Mesothelial cell of epicardium (in vitro differentiated cells): ENCODE data around the gene JMJD7. TPM values are rescaled to one million over a fixed set of nuclear protein-coding genes. Genes with fewer than 3 reads are reported as not detected.

ENCODE experiments used
- DNase-seq, 2 experiments: peaks; one replicate each; pipeline ENCODE4 v3.0.0; 2021; ENCODE audit warnings: low spot score in 2 of 2; ENCODE audit not compliant: unreplicated experiment in 2 of 2
- H3K27ac Mint-ChIP-seq: 2 replicates; pipeline ENCODE4 v1.8.0; 2021; ENCODE audit warnings: mixed read lengths
- H3K27me3 Mint-ChIP-seq: 2 replicates; pipeline ENCODE4 v1.8.0; 2021; ENCODE audit warnings: low read depth, mixed read lengths
- H3K36me3 Mint-ChIP-seq: 2 replicates; pipeline ENCODE4 v1.8.0; 2021; ENCODE audit warnings: mixed read lengths
- H3K4me1 Mint-ChIP-seq: 2 replicates; pipeline ENCODE4 v1.8.0; 2021; ENCODE audit warnings: mixed read lengths
- H3K4me3 Mint-ChIP-seq: 2 replicates; pipeline ENCODE4 v1.8.0; 2021; ENCODE audit warnings: mild to moderate bottlenecking, moderate library complexity, mixed read lengths
- H3K9me3 Mint-ChIP-seq: 2 replicates; pipeline ENCODE4 v1.8.0; 2021; ENCODE audit warnings: mixed read lengths
- total RNA-seq: library from RNA; stranded (reverse); gene quantifications from 3 replicates; pipeline ENCODE4 v1.2.1, GENCODE V29; 2021
- TF ChIP-seq, protein P1 (sequence below): fragments of 200-600 bp; sonication (generic); IDR thresholded peaks from one replicate; pipeline ENCODE4 v1.5.0; 2021; ENCODE audit warnings: antibody characterized with exemption; ENCODE audit not compliant: unreplicated experiment

Gene JMJD7
- total RNA-seq, 1 donor from 2014 or later: 27.6 TPM

DNA sequence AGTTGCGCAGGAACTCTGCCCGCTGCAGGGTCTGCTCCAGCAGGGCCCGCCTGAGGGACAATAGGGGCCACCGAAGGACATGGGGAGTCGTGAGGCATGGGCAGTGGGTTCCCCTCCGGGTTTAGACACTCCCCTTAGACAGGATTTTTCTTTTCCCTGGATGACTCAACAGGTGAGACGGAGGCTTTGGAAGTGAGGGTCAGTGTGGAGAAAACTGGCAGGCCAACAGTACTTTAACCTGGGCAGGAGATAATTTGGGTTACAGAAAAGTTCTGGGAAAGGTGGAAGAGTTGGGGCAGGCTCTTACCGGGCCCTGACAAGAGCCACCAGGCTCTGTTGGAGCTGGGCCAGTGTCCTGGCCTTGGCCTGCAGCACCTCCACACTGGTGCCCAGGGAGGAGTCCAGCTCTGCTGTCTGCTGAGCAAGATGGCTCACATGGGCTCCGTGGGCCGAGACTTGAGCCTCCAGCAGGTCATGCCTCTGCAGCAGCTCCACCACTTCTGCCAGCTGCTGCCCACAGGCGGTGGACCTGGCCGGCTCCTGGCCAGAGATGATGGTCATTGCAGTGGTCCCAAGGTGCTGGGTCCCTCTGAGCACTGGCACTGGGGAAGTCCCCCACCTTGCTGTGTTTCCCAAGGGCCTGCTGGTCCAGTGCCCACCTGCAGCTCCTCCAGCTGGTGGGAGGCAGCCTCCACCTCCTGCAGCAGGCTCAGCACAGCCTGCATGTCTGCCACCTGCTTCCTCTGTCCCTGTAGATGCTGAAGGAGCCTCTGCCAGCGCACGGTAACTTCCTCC is 55.0 kb downstream of the JMJD7 start:
- Mint-ChIP-seq H3K27me3 (peaks cover 24% of the 10 kb centered on the region), H3K36me3 (no peaks in the 10 kb centered on the region), H3K4me1 (peaks cover 10% of the 10 kb centered on the region), H3K27ac (no peak overlapping the region), H3K4me3 (peak overlapping the region; percentile 56), H3K9me3 (no peaks in the 10 kb centered on the region)
- TF ChIP-seq, protein P1, sequence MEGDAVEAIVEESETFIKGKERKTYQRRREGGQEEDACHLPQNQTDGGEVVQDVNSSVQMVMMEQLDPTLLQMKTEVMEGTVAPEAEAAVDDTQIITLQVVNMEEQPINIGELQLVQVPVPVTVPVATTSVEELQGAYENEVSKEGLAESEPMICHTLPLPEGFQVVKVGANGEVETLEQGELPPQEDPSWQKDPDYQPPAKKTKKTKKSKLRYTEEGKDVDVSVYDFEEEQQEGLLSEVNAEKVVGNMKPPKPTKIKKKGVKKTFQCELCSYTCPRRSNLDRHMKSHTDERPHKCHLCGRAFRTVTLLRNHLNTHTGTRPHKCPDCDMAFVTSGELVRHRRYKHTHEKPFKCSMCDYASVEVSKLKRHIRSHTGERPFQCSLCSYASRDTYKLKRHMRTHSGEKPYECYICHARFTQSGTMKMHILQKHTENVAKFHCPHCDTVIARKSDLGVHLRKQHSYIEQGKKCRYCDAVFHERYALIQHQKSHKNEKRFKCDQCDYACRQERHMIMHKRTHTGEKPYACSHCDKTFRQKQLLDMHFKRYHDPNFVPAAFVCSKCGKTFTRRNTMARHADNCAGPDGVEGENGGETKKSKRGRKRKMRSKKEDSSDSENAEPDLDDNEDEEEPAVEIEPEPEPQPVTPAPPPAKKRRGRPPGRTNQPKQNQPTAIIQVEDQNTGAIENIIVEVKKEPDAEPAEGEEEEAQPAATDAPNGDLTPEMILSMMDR: no peak
- no peak for DNase-seq

DNA sequence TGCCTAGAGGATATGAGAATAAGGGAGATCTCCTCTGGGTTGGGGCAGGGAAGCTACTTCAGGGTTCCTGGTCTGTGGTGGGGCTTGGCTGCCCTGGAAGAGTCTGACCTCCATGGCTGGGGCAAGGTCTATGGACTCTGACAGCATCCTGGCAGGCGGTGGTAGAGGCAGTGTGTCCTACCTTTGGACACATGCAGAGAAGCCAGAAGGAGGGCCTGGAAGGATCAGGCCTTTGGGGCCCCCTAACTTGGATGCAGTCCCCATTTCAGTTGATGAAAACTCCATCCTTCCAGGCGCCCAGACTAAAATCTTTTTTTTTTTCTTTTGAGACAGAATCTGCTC is 55.6 kb downstream of the JMJD7 start:
- Mint-ChIP-seq H3K4me1 (peaks cover 10% of the 10 kb centered on the region), H3K36me3 (no peaks in the 10 kb centered on the region), H3K27ac (no peak overlapping the region), H3K4me3 (no peak overlapping the region), H3K27me3 (peaks cover 24% of the 10 kb centered on the region), H3K9me3 (no peaks in the 10 kb centered on the region)
- TF ChIP-seq, protein P1: no peak
- DNase-seq: no peak

DNA sequence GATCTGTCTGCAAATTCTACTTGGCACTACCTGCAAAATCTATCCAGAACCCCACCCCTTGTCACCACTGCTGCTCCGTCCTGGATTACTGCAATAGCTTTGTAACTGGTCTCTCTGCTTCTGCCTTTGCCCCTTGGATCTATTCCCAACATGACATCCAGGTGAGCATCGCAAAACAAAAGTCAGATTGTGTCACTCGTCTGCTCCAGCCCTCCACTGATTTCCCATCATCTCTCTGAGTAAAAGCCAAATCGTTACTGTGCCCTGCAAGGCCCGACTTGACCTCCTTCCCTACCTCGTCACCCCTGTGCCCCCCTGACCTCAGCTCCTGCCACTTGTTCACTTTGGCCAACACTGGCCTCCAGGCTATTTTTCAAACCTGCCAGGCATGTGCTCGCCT is 56.6 kb downstream of the JMJD7 start:
- peaks cover 24% of the 10 kb centered on the region for H3K27me3 Mint-ChIP-seq
- H3K36me3 Mint-ChIP-seq: no peaks in the 10 kb centered on the region
- no peak overlapping the region for H3K27ac Mint-ChIP-seq
- H3K9me3 Mint-ChIP-seq: no peaks in the 10 kb centered on the region
- H3K4me1 Mint-ChIP-seq: peaks cover 10% of the 10 kb centered on the region
- DNase-seq: no peak
- TF ChIP-seq, protein P1: no peak
- H3K4me3 Mint-ChIP-seq: no peak overlapping the region

DNA sequence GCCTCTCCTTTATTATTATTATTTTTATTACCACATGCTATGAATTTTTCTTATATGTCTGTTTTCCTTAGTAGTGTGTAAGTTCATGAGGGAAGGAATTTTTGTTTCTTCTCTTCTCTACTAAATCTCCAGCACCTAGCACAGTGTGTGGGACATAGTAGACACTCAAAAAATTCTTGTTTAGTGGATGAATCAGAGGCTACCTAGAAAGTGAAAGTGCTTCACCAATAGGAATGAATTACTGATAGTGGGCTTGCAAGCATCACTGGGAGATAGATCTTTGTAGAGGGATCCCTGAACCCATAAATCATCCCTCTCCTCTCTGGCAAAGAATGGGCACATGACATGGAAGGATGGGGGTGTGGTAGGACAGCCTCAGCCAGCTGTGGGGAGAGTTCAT is 57.4 kb downstream of the JMJD7 start:
- no peaks in the 10 kb centered on the region for H3K36me3 Mint-ChIP-seq
- peaks cover 10% of the 10 kb centered on the region for H3K4me1 Mint-ChIP-seq
- no peak overlapping the region for H3K4me3 Mint-ChIP-seq
- no peak for DNase-seq
- no peaks in the 10 kb centered on the region for H3K9me3 Mint-ChIP-seq
- TF ChIP-seq, protein P1: no peak
- peaks cover 22% of the 10 kb centered on the region for H3K27me3 Mint-ChIP-seq
- no peak overlapping the region for H3K27ac Mint-ChIP-seq

DNA sequence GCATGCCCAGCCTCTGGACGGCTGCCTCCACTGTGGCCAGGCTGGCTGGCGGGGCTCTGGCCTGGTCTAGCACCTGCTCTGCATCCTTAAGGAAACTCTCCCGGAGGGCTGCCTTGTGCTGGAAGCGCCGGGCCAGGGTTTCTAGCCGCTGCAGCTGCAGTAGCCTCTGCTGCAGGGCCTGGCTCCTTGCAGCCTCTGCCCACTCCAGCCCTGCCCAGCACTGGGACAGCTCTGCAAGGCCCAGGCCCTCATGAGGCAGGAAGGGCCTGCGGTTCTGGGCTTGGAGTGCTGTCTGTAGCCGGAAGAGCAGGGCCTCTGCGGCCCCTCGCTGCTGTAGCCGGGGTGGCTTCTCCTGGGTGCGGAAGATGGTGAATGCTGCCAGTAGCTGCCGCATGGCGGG is 57.9 kb downstream of the JMJD7 start:
- Mint-ChIP-seq H3K27ac (no peak overlapping the region), H3K36me3 (no peaks in the 10 kb centered on the region), H3K4me1 (peaks cover 10% of the 10 kb centered on the region), H3K4me3 (no peak overlapping the region), H3K27me3 (peaks cover 17% of the 10 kb centered on the region), H3K9me3 (no peaks in the 10 kb centered on the region)
- TF ChIP-seq, protein P1: no peak
- no peak for DNase-seq
